Upper lobe of left lung (tissue), 6 donors: ENCODE data around the gene ARID3C. TPM values are rescaled to one million over a fixed set of nuclear protein-coding genes. Genes with fewer than 3 reads are reported as not detected.
A peak's percentile ranks its signal among the peaks of the same experiment; 100 is the strongest.

Experiments
- ATAC-seq, 2 donors: fragments of 200-7000 bp; cut with Tn5 transposase; one replicate each; pipeline ENCODE4 v1.9.1; 2022; ENCODE audit warnings: mild to moderate bottlenecking in 2 of 2, moderate library complexity in 2 of 2; ENCODE audit not compliant: low FRiP score in 2 of 2
- DNase-seq, 2 donors: peaks; one replicate each; pipeline ENCODE4 v3.0.0-alpha.2; 2019 to 2020
- H3K27ac ChIP-seq, 4 donors: fragments of 200-600 bp; sonication (generic); one replicate each; pipeline ENCODE4 v1.5.1; 2016 to 2019
- H3K27me3 ChIP-seq, 4 donors: fragments of 200-600 bp; sonication (generic); one replicate each; pipeline ENCODE4 v1.5.1; 2017 to 2019
- H3K36me3 ChIP-seq, 4 donors: fragments of 200-600 bp; sonication (generic); one replicate each; pipeline ENCODE4 v1.5.1; 2016 to 2019
- H3K4me1 ChIP-seq, 4 donors: fragments of 200-600 bp; sonication (generic); one replicate each; pipeline ENCODE4 v1.5.1; 2018 to 2019
- H3K4me3 ChIP-seq, 4 donors: fragments of 200-600 bp; sonication (generic); one replicate each; pipeline ENCODE4 v1.5.1; 2017 to 2019; ENCODE audit warnings: mild to moderate bottlenecking in 2 of 4, moderate library complexity in 1 of 4
- H3K9me3 ChIP-seq, 4 donors: fragments of 200-600 bp; sonication (generic); one replicate each; pipeline ENCODE4 v1.5.1; 2018 to 2019
- EP300 ChIP-seq, 4 donors: sonication (generic); formaldehyde crosslinking; IDR thresholded peaks; one replicate each; pipeline ENCODE4 v1.5.1; 2017; ENCODE audit warnings: antibody characterized with exemption in 4 of 4, control low read depth in 2 of 4
- POLR2A ChIP-seq, 4 donors: fragments of 450-650 bp; IDR thresholded peaks; one replicate each; pipeline ENCODE4 v1.5.1; 2016 to 2017; ENCODE audit warnings: antibody characterized with exemption in 4 of 4, mild to moderate bottlenecking in 2 of 4
- POLR2AphosphoS5 ChIP-seq, 2 donors: sonication (generic); formaldehyde crosslinking; IDR thresholded peaks; one replicate each; pipeline ENCODE4 v1.5.1; 2017; ENCODE audit warnings: antibody characterized with exemption in 2 of 2
- WGBS, 2 donors: methylation state at CpG; one replicate each; pipeline ENCODE4 v1.1.5; 2017 to 2018; 5-methylcytosine and 5-hydroxymethylcytosine counted together
- total RNA-seq, 6 donors: library from RNA; depleted of rRNA in 4 of 6; stranded (reverse); fragments of >200 nt in 4 of 6; gene quantifications; one replicate each; pipeline versions ENCODE4 v1.1.0 to v1.2.1, GENCODE V29; 2016 to 2021
- TF ChIP-seq, protein P1 (sequence below), 6 experiments: fragments of 450-650 bp in 4 of 6; fragments of 200-600 bp in 2 of 6; sonication (generic) in 2 of 6; IDR thresholded peaks; one replicate each; pipeline ENCODE4 v1.5.1; 2016 to 2019; ENCODE audit warnings: antibody characterized with exemption in 6 of 6
- donor health status: DM: no; HTN: no; CAD: no; lungs with moderate emphysema.
- donor health status: DM: no; HTN: yes; CAD: no; lungs with severe emphysema.

The ARID3C gene
- total RNA-seq, 6 donors from 2014 or later, result not detected

- ATAC-seq (peak; percentile 93 to 95), DNase-seq (peak; percentile 84 to 98)
- TF ChIP-seq POLR2A (IDR thresholded peaks at IDR 0.05), result no peak
- TF ChIP-seq, protein P1, sequence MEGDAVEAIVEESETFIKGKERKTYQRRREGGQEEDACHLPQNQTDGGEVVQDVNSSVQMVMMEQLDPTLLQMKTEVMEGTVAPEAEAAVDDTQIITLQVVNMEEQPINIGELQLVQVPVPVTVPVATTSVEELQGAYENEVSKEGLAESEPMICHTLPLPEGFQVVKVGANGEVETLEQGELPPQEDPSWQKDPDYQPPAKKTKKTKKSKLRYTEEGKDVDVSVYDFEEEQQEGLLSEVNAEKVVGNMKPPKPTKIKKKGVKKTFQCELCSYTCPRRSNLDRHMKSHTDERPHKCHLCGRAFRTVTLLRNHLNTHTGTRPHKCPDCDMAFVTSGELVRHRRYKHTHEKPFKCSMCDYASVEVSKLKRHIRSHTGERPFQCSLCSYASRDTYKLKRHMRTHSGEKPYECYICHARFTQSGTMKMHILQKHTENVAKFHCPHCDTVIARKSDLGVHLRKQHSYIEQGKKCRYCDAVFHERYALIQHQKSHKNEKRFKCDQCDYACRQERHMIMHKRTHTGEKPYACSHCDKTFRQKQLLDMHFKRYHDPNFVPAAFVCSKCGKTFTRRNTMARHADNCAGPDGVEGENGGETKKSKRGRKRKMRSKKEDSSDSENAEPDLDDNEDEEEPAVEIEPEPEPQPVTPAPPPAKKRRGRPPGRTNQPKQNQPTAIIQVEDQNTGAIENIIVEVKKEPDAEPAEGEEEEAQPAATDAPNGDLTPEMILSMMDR (IDR thresholded peaks at IDR 0.05), result peak; percentile 89 to 97 (median 94)
- Histone ChIP-seq H3K27ac (peak overlapping the region in 1 of 4 donors; percentile 17), H3K4me1 (peaks cover 41 to 48% (median 42%) of the 10 kb centered on the region in 4 donors), H3K4me3 (peak overlapping the region; percentile 24 to 53 (median 34)), H3K36me3 (no peaks in the 10 kb centered on the region), H3K9me3 (no peaks in the 10 kb centered on the region), H3K27me3 (peaks cover 0 to 52% (median 24%) of the 10 kb centered on the region in 4 donors)
- WGBS, 2 donors, result 3 to 8% methylated on average over 18 to 53 of the region's 60 CpGs
These were observed 37.5 kb downstream of the ARID3C start for GRCh38 chr9:34591248-34591916.

GRCh38 chr9:34590381-34591247 lies 38.3 kb downstream of the ARID3C start:
- peaks cover 0 to 58% (median 24%) of the 10 kb centered on the region in 4 donors for H3K27me3 ChIP-seq
- TF ChIP-seq EP300 (IDR thresholded peaks at IDR 0.05) (no peak), POLR2A (IDR thresholded peaks at IDR 0.05) (no peak), POLR2AphosphoS5 (IDR thresholded peaks at IDR 0.05) (no peak)
- TF ChIP-seq, protein P1 (IDR thresholded peaks at IDR 0.05), result no peak
- H3K9me3 ChIP-seq, result no peaks in the 10 kb centered on the region
- no peaks in the 10 kb centered on the region for H3K36me3 ChIP-seq
- peaks cover 41 to 48% (median 42%) of the 10 kb centered on the region in 4 donors for H3K4me1 ChIP-seq
- H3K27ac ChIP-seq, result peak overlapping the region in 1 of 4 donors; percentile 17
- WGBS, 2 donors, result 11 to 16% methylated on average over 16 to 30 of the region's 40 CpGs
- peak overlapping the region; percentile 24 to 53 (median 44) for H3K4me3 ChIP-seq
- DNase-seq, result peak in 1 of 2 donors; percentile 59
- ATAC-seq, result peak; percentile 2 to 24

GRCh38 chr9:34589636-34590380 lies 39.1 kb downstream of the ARID3C start, which contains the start of gene CNTFR:
Gene CNTFR (minus strand): TSS chr9:34589724. CDS start chr9:34568981, 20,743 bp downstream.
- ATAC-seq (no peak), DNase-seq (peak in 1 of 2 donors; percentile 88)
- 1 to 4% methylated on average over 5 to 90 of the region's 104 CpGs for WGBS, 2 donors
- Histone ChIP-seq H3K27me3 (peaks cover 0 to 58% (median 24%) of the 10 kb centered on the region in 4 donors), H3K36me3 (no peaks in the 10 kb centered on the region), H3K9me3 (no peaks in the 10 kb centered on the region), H3K4me3 (peak within 1 kb of the TSS in 3 of 4 donors; percentile 42 to 53 (median 46)), H3K4me1 (peaks cover 41 to 48% (median 42%) of the 10 kb centered on the region in 4 donors), H3K27ac (no peak within 1 kb of the TSS)
- no peak for TF ChIP-seq EP300 (IDR thresholded peaks at IDR 0.05)
- TF ChIP-seq POLR2A (IDR thresholded peaks at IDR 0.05), result no peak
- TF ChIP-seq POLR2AphosphoS5 (IDR thresholded peaks at IDR 0.05), result no peak
- TF ChIP-seq, protein P1 (IDR thresholded peaks at IDR 0.05), result no peak

DNA sequence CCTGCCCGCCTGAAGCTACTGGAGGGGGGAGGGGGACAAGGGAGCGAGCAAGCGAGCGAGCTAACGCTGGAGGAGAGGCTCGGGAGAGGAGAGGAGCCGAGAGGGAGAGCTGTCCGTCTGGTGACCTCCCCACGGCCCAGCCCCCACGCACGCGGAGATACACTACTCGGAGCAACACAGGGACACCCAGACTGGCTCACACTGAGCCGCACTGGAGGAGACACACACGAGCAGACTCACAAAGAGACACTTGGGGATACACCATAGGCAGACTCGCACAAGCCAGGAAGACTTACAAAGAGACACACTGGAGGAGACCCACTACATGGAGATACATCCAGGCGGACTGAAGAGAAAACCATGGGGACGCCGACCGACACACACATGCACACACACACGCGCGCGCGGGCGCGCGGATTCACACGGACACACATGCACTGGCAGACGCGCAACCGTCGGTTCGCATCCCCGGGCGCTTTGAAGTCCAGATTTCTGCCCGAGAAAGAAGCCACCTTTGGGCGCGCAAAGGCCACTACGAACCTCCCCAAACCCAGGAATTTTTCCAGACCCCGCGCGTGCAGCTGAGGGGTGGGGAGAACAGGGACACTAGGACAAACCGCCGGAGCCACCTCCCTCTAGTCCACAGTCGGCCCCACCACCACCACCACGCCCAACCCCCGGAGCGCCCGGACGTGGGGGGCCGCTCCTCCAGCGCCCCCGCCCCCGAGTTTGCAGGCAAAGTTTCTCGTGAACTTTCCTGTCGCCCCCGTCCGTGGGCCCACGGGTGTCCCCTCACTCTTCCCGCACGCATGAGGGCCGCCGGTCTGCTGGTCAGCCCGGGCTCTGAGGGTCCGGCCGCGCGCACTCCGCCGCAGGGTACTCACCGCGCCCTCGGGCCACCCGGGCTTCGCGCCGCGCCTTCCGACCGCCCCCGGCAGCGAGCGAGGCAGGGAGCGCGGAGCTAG lies 39.9 kb downstream of the ARID3C start:
- H3K9me3 ChIP-seq, result no peaks in the 10 kb centered on the region
- no peaks in the 10 kb centered on the region for H3K36me3 ChIP-seq
- DNase-seq (peak in 1 of 2 donors; percentile 88), ATAC-seq (no peak)
- WGBS, 2 donors, result 3 to 7% methylated on average over 27 to 48 of the region's 86 CpGs
- no peak for TF ChIP-seq POLR2A (IDR thresholded peaks at IDR 0.05)
- no peak for TF ChIP-seq EP300 (IDR thresholded peaks at IDR 0.05)
- TF ChIP-seq, protein P1 (IDR thresholded peaks at IDR 0.05), result no peak
- no peak for TF ChIP-seq POLR2AphosphoS5 (IDR thresholded peaks at IDR 0.05)
- H3K4me3 ChIP-seq, result peak overlapping the region in 3 of 4 donors; percentile 41 to 53 (median 46)
- peaks cover 41 to 48% (median 42%) of the 10 kb centered on the region in 4 donors for H3K4me1 ChIP-seq
- H3K27ac ChIP-seq, result no peak overlapping the region
- H3K27me3 ChIP-seq, result peaks cover 0 to 58% (median 24%) of the 10 kb centered on the region in 4 donors
